ENCODE measurements around the gene RHOB.

DNA sequence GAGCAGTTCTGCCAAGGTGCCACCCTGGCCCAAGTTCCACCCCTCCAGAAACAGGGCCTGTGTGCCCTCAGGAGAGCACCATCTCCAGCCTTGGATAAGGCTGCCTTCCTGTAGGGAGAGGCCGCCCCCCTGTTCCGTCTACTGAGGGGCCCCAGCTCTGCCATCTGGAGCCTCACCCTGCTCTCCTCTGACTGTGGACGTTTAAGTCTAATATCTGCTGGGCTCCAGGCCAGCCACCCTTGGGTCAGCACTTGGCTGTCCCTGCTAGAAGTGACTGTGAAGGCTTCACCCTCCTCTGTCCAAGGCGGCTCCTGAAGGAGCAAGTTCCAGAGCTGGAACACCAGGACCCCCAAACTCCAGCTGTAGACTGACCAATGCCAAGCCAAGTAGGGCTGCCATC, 26.3 kb downstream of the RHOB start:
- TF ChIP-seq, protein P1, sequence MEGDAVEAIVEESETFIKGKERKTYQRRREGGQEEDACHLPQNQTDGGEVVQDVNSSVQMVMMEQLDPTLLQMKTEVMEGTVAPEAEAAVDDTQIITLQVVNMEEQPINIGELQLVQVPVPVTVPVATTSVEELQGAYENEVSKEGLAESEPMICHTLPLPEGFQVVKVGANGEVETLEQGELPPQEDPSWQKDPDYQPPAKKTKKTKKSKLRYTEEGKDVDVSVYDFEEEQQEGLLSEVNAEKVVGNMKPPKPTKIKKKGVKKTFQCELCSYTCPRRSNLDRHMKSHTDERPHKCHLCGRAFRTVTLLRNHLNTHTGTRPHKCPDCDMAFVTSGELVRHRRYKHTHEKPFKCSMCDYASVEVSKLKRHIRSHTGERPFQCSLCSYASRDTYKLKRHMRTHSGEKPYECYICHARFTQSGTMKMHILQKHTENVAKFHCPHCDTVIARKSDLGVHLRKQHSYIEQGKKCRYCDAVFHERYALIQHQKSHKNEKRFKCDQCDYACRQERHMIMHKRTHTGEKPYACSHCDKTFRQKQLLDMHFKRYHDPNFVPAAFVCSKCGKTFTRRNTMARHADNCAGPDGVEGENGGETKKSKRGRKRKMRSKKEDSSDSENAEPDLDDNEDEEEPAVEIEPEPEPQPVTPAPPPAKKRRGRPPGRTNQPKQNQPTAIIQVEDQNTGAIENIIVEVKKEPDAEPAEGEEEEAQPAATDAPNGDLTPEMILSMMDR (conservative IDR thresholded peaks at IDR 0.05), result no peak
- no peak for TF ChIP-seq ZFX (IDR thresholded peaks at IDR 0.05)

Data from C4-2B (cell line).